Activated naive CD4-positive, alpha-beta T cell treated with anti-CD3 and anti-CD28 coated beads for 36 hours (primary cell): ENCODE data around the gene MND1. TPM values are rescaled to one million over a fixed set of nuclear protein-coding genes. Genes with fewer than 3 reads are reported as not detected.

Experiments
- CTCF ChIA-PET: fragments of 350-600 bp; sonication (Branson Sonifier 250); formaldehyde crosslinking; loops from one replicate; lab custom pipeline; 2021; ENCODE audit warnings: antibody characterized with exemption; lab: Charles Lee
- DNase-seq: peaks from one replicate; pipeline ENCODE4 v3.0.0-alpha.2; 2020
- H3K27ac Mint-ChIP-seq: one replicate; pipeline ENCODE4 v1.8.0; 2021; ENCODE audit warnings: mild to moderate bottlenecking, mixed read lengths
- H3K27me3 Mint-ChIP-seq: one replicate; pipeline ENCODE4 v1.8.0; 2021; ENCODE audit warnings: low read depth, mixed read lengths
- H3K36me3 Mint-ChIP-seq: one replicate; pipeline ENCODE4 v1.8.0; 2021; ENCODE audit warnings: low read depth, mixed read lengths
- H3K4me1 Mint-ChIP-seq: one replicate; pipeline ENCODE4 v1.8.0; 2021; ENCODE audit warnings: low read depth, mixed read lengths
- H3K4me3 Mint-ChIP-seq: one replicate; pipeline ENCODE4 v1.8.0; 2021; ENCODE audit warnings: mild to moderate bottlenecking, moderate library complexity, mixed read lengths
- H3K9me3 Mint-ChIP-seq: one replicate; pipeline ENCODE4 v1.8.0; 2021; ENCODE audit warnings: mixed read lengths
- intact Hi-C: fragments of 100-400 bp; cut with micrococcal nuclease; formaldehyde crosslinking; loops from one replicate; pipeline ENCODE4 v1.15.1; 2023
- total RNA-seq, 2 experiments: library from RNA; stranded (reverse); gene quantifications; one replicate each; pipeline ENCODE4 v1.2.3, GENCODE V29; 2021

MND1 gene
- total RNA-seq, 2 experiments from 2014 or later = 51.3 to 52.6 TPM

DNA sequence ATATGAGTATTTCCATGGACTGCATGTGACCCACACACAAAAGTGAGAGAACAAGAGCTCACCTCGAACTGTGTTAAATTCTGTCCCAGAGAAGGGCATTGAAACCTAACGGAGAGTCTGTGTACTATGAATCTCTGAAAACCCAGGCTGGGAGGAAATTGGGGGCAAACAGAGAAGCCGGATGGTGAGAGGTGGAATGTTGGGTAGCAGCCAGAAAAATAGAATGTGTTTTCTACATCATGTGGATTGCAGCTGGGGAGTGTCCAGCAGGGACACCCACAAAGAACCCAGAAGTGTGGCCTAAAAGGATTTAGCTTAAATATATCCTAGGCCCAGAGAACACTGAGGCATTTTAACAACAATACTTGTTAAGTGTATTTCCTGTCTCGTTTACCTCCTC lies 38.6 kb downstream of the MND1 start:
- no peak overlapping the region for H3K4me3 Mint-ChIP-seq
- no peaks in the 10 kb centered on the region for H3K9me3 Mint-ChIP-seq
- no peaks in the 10 kb centered on the region for H3K27me3 Mint-ChIP-seq
- H3K4me1 Mint-ChIP-seq = no peaks in the 10 kb centered on the region
- intact Hi-C loops = no loop called here
- CTCF ChIA-PET = no interaction called here
- no peak overlapping the region for H3K27ac Mint-ChIP-seq
- no peak for DNase-seq
- peaks cover 9% of the 10 kb centered on the region for H3K36me3 Mint-ChIP-seq

DNA sequence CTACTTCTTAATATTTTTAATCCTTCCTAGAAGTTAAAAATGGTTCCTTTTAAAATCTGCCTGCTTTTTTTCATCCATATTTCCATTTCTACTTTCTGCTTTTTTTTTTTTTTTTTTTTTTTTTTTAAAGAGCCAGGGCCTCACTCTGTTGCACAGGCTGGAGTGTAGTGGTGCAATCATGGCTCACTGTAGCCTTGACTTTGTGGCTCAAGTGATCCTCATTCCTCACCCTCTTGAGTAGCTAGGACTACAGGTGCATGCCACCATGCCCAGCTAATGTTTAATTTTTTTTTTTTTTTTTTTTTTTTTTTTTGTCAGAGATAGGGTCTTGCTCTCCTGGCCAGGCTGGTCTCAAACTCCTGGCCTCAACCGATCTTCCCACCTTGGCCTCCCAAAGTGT lies 39.7 kb downstream of the MND1 start:
- peaks cover 9% of the 10 kb centered on the region for H3K36me3 Mint-ChIP-seq
- no peaks in the 10 kb centered on the region for H3K9me3 Mint-ChIP-seq
- CTCF ChIA-PET = no interaction called here
- H3K27me3 Mint-ChIP-seq = no peaks in the 10 kb centered on the region
- no peak overlapping the region for H3K27ac Mint-ChIP-seq
- no peaks in the 10 kb centered on the region for H3K4me1 Mint-ChIP-seq
- no peak for DNase-seq
- no peak overlapping the region for H3K4me3 Mint-ChIP-seq
- intact Hi-C loops = no loop called here

DNA sequence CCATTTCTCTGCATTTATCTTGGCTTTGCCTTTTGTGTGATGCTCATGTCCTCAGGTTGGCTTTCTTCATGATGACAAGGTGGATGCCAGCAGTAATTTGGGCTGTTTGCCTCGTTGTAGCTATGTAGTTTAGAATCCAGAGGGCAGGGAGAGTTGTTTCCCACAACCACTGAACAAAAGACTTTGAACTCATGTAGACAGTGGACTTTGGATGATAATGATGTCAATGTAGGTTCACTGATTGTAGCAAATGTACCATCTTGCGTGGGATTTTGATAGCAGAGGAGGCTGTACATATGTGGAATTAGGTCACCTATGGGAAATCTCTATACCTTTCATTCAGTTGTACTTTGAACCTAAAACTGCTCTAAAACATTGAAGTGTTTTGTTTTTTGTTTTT lies 41.3 kb downstream of the MND1 start:
- peaks cover 9% of the 10 kb centered on the region for H3K36me3 Mint-ChIP-seq
- H3K4me1 Mint-ChIP-seq = no peaks in the 10 kb centered on the region
- H3K27ac Mint-ChIP-seq = no peak overlapping the region
- H3K4me3 Mint-ChIP-seq = no peak overlapping the region
- H3K9me3 Mint-ChIP-seq = no peaks in the 10 kb centered on the region
- intact Hi-C loops = no loop called here
- no peaks in the 10 kb centered on the region for H3K27me3 Mint-ChIP-seq
- DNase-seq = no peak
- CTCF ChIA-PET = no interaction called here

DNA sequence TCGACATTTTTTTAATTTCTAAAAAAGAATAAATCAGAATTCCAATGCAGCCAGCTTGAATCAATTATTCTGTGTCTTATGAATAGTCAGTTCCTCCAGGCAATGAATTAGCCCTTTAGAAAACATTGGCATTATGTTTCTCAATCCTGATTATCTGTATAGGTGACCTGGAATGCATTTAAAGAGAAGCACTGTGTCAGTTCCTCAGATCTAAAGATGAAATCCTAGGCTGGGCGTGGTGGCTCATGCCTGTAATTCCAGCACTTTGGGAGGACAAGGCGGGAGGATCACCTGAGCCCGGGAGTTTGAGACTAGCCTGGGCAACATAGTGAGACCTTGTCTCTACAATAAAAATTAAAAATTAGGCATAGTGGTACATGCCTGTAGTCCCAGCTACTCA lies 43.5 kb downstream of the MND1 start:
- no peak for DNase-seq
- H3K27me3 Mint-ChIP-seq = no peaks in the 10 kb centered on the region
- no peak overlapping the region for H3K27ac Mint-ChIP-seq
- intact Hi-C loops = no loop called here
- CTCF ChIA-PET = interaction anchor here (1.0 kb wide), 1 partner anchor 45 kb away, joined by 4 read pairs; no protein-coding TSS in a partner anchor
- no peaks in the 10 kb centered on the region for H3K4me1 Mint-ChIP-seq
- peaks cover 10% of the 10 kb centered on the region for H3K36me3 Mint-ChIP-seq
- no peaks in the 10 kb centered on the region for H3K9me3 Mint-ChIP-seq
- no peak overlapping the region for H3K4me3 Mint-ChIP-seq

DNA sequence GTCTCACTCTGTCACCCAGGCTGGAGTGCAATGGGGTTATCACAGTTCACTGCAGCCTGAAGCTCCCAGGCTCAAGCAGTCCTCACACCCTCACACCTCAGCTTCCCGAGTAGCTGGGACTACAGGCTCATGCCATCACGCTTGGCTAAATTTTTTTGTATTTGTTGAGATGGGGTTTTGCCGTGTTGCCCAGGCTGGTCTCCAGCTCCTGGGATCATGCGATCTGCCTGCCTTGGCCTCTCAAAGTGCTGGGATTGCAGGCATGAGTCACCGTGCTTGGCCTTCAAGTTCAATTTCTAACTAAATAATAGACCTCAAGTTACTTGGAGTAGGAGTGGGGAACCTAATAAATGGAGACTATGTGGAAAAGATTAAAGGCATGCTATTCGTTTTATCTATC lies 48.9 kb downstream of the MND1 start:
- no peak overlapping the region for H3K27ac Mint-ChIP-seq
- H3K36me3 Mint-ChIP-seq = peaks cover 10% of the 10 kb centered on the region
- H3K4me1 Mint-ChIP-seq = peaks cover 6% of the 10 kb centered on the region
- H3K27me3 Mint-ChIP-seq = no peaks in the 10 kb centered on the region
- no peaks in the 10 kb centered on the region for H3K9me3 Mint-ChIP-seq
- no peak for DNase-seq
- H3K4me3 Mint-ChIP-seq = no peak overlapping the region
- intact Hi-C loops = no loop called here
- CTCF ChIA-PET = no interaction called here

DNA sequence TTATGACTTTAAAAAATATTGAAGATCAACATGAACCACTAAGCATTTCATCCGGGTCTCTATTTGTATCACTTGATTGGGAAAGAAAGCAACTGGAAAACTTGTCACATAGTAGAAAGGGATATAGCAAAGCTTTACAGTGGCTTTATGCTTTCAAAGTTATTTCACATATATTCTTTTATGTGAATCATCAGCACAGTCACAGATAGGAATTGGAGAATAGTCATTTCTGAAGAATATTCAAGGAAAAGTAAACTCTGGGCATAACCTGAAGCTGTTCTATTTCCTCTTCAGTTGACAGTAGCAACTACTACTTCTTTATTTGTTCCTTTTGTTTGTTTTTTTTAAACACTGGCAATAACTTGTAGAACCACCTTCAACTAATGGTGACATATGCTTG lies 50.5 kb downstream of the MND1 start:
- Mint-ChIP-seq H3K27ac (no peak overlapping the region), H3K4me3 (no peak overlapping the region), H3K27me3 (no peaks in the 10 kb centered on the region), H3K4me1 (peaks cover 15% of the 10 kb centered on the region), H3K9me3 (no peaks in the 10 kb centered on the region), H3K36me3 (peaks cover 10% of the 10 kb centered on the region)
- DNase-seq = no peak
- CTCF ChIA-PET = interaction anchor here (1.0 kb wide), 1 partner anchor 123 kb away, joined by 3 read pairs; no protein-coding TSS in a partner anchor
- intact Hi-C loops = no loop called here

DNA sequence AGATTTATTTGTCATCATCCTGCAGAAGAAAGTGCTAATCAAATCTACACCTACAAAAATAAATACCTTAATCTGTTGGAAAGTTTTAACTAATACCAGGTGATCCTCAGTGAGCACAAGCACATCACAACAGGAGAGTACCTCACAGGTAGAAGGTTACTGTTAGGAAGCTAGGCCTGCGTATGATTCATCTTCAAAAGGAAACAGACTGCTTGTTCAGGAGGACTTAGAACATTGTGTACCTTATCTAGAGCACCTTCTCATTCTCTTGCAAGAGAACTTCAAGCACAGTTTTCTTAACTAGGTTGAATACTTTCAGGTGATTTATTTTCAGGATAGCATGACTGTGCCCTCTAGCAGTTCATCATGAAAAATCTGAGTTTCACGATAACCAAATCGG lies 54.2 kb downstream of the MND1 start:
- Mint-ChIP-seq H3K4me1 (peaks cover 15% of the 10 kb centered on the region), H3K27me3 (no peaks in the 10 kb centered on the region), H3K4me3 (no peak overlapping the region), H3K9me3 (no peaks in the 10 kb centered on the region), H3K27ac (no peak overlapping the region), H3K36me3 (peaks cover 7% of the 10 kb centered on the region)
- intact Hi-C loops = no loop called here
- no peak for DNase-seq
- CTCF ChIA-PET = interaction anchor here (0.7 kb wide), 1 partner anchor 60 kb away, joined by 3 read pairs; no protein-coding TSS in a partner anchor

DNA sequence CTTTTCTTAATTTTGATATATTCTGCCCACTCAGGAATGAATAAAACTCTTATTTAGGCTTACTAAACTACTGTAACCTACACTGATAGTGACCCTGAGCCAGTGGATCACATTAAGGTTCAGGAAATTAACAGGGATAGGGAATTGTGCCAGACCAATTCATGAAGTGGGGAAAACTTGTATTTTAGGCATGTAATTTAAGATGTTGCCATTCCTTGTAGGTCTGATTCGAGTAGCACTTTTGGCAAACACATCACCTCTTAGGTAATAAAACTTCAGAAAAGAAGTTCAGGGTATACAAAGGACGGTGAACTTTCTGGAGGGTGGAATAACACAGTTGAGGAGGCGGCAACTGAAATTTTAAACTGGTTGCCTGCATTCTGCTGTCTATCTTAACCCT lies 54.9 kb downstream of the MND1 start:
- CTCF ChIA-PET = no interaction called here
- Mint-ChIP-seq H3K4me1 (peaks cover 15% of the 10 kb centered on the region), H3K27me3 (no peaks in the 10 kb centered on the region), H3K4me3 (no peak overlapping the region), H3K9me3 (no peaks in the 10 kb centered on the region), H3K36me3 (peaks cover 7% of the 10 kb centered on the region), H3K27ac (no peak overlapping the region)
- no peak for DNase-seq
- intact Hi-C loops = no loop called here

DNA sequence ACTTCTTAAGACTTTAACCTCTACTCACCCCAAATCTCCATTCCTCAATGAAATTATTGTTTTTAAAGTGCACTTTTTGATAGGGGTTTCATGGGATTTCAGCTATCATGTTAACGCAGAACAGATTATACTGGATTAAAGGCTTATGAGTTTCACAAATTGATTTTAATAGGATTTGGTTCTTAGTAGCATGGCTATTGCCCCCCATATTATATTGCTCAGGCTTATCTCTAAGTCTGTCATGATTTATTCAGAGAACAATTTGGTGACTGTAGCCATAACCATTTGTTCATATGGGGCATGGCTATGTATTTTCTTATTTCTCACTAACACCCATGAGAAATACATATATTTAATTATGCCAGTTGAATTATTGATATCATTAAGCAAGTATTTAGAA lies 57.0 kb downstream of the MND1 start:
- intact Hi-C loops = no loop called here
- Mint-ChIP-seq H3K27me3 (no peaks in the 10 kb centered on the region), H3K36me3 (peaks cover 11% of the 10 kb centered on the region), H3K27ac (no peak overlapping the region), H3K4me1 (peaks cover 14% of the 10 kb centered on the region), H3K4me3 (no peak overlapping the region), H3K9me3 (no peaks in the 10 kb centered on the region)
- no peak for DNase-seq
- CTCF ChIA-PET = interaction anchor here (1.0 kb wide), 1 partner anchor 64 kb away, joined by 3 read pairs; the partner anchor contains the start of gene TMEM131L

DNA sequence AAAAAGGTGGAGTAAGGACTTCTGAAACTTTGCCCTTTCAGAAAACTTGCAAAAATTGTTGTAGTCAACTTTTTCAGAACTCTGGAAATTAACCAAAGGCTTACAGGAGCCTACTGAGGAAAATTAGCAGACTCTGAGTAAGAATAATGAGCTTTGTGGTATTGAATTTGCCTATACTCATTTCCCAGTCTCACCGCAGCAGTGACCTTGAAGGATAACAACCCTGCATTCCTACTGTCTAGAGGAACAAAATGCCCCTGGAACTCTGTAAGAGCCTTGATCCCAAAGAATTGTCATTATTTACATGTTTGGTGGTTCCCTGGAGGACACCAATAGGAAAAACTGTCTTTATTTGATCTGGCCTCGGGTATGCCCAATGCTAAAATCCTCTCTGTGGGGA lies 57.9 kb downstream of the MND1 start:
- no peak for DNase-seq
- Mint-ChIP-seq H3K27ac (no peak overlapping the region), H3K9me3 (no peaks in the 10 kb centered on the region), H3K36me3 (peaks cover 14% of the 10 kb centered on the region), H3K4me3 (no peak overlapping the region), H3K27me3 (no peaks in the 10 kb centered on the region), H3K4me1 (peaks cover 14% of the 10 kb centered on the region)
- CTCF ChIA-PET = interaction anchor here (1.1 kb wide), 1 partner anchor 247 kb away, joined by 4 read pairs; no protein-coding TSS in a partner anchor
- intact Hi-C loops = no loop called here

DNA sequence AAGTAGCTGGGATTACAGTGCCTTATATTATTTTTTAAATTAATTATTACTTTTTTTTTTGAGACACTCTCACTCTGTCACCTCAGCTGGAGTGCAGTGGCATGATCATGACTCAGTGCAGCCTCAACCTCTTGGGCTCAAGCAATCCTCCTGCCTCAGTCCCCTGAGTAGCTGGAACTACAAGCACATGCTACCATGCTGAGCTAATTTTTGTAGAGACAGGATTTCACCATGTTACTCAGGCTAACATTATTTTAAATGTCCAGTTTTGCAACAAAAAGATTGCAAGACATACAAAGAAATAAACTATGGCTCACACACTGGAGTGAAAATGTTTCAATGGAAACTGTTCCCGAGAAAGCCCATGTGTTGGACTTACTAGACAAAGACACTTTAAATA lies 59.2 kb downstream of the MND1 start:
- CTCF ChIA-PET = no interaction called here
- Mint-ChIP-seq H3K36me3 (peaks cover 17% of the 10 kb centered on the region), H3K4me3 (no peak overlapping the region), H3K9me3 (no peaks in the 10 kb centered on the region), H3K27me3 (no peaks in the 10 kb centered on the region), H3K27ac (no peak overlapping the region), H3K4me1 (peaks cover 6% of the 10 kb centered on the region)
- intact Hi-C loops = no loop called here
- DNase-seq = no peak

DNA sequence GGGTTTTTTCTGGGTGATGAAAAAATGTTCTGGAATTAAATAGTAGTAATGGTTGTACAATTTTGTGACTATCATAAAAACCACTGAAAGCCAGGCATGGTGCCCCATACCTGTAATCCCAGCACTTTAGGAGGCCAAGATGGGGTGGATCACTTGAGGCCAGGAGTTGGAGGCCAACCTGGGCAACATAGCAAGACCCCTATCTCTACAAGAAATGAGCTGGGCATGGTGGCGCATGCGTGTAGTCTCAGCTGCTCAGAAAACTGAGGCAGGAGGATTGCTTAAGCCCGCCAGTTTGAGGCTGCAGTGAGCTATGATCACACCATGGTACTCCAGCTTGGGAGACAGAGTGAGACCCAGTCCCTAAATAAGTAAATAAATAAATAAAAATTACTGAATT lies 63.4 kb downstream of the MND1 start:
- no peak overlapping the region for H3K4me3 Mint-ChIP-seq
- no peaks in the 10 kb centered on the region for H3K27me3 Mint-ChIP-seq
- CTCF ChIA-PET = interaction anchor here (0.7 to 1.0 kb wide), 2 partner anchors 39 to 342 kb away, joined by 3 to 4 read pairs; no protein-coding TSS in a partner anchor
- DNase-seq = no peak
- no peaks in the 10 kb centered on the region for H3K9me3 Mint-ChIP-seq
- H3K36me3 Mint-ChIP-seq = peaks cover 19% of the 10 kb centered on the region
- H3K27ac Mint-ChIP-seq = no peak overlapping the region
- intact Hi-C loops = no loop called here
- H3K4me1 Mint-ChIP-seq = peaks cover 4% of the 10 kb centered on the region

DNA sequence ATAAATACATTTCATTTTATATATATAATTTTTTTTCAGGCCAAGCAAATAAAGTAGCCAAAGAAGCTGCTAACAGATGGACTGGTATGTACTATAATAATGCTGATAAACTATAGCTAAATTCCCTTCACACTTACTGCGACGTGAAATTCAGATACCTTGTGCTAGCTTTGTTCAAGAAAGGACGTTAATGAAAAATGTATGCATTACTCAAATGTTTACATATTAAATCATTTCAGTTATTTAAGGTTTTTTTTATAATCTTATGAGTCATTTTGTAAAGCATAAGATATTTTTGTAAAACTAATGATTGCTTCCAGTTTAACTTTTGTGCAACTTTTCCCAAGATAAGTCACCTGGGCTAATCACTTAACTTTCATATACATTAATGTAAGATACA lies 64.4 kb downstream of the MND1 start:
- DNase-seq = no peak
- no peak overlapping the region for H3K27ac Mint-ChIP-seq
- H3K4me1 Mint-ChIP-seq = peaks cover 4% of the 10 kb centered on the region
- H3K27me3 Mint-ChIP-seq = no peaks in the 10 kb centered on the region
- intact Hi-C loops = no loop called here
- H3K36me3 Mint-ChIP-seq = peaks cover 15% of the 10 kb centered on the region
- H3K4me3 Mint-ChIP-seq = no peak overlapping the region
- H3K9me3 Mint-ChIP-seq = no peaks in the 10 kb centered on the region
- CTCF ChIA-PET = interaction anchor here (1.0 kb wide), 1 partner anchor 341 kb away, joined by 3 read pairs; no protein-coding TSS in a partner anchor
